Measurements from ENCODE around the gene CST4. TPM values are rescaled to one million over a fixed set of nuclear protein-coding genes. Genes with fewer than 3 reads are reported as not detected.
"Not testable (repeated sequence)": the region's sequence is repeated elsewhere in the genome, so short reads cannot be mapped to it uniquely, and the experiment has no call there.

The CST4 gene
- total RNA-seq, 1 donor from 2014 or later: not detected

DNA sequence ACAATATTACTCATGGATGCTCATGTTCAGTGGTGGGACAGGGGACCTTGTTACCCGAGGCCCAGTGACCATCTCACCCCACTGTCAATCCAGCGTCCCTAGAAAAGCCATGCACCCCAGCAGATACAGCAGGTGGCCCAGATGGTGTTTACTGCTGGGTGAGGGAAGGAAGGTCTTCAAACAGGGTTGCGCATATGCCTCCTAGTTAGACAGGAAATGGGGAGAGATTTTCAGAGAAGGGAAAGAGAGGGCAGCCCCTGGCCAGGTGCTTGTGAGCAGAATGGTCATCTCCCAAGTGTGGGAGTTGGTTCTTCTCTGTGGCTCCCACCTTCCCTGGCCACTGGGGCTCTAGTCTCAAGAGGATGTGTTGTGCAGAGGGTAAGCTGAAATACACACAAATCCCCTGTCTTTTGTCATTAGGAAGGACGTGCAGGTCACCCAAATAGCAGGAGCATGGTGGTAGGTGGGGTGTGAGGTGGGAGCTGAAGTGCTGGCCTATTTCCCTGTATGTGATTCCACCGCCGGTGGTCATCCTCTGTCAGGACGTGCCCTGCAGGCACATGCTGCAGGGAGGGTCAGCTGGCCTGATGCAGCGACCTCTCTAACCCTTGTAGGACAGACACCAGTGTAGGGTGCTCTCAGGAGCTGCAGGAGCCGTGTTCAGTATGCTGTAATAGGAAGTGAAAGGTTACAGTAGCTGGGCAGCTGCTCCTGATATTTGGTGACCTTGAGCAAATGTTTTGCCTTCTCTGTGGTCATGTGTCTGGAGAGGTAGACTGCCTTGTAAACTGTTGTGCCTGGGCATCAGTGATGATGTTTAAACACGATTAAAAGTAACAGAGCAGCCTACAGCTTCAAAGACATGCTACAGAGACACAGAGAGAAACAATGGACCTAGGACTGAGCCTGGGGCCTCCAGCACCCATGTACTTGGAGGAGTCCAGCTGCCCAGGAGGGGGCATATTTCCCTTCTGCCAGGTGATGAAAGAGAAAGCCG, 47.9 kb downstream of the CST4 start:
- DNase-seq: no peak

DNA sequence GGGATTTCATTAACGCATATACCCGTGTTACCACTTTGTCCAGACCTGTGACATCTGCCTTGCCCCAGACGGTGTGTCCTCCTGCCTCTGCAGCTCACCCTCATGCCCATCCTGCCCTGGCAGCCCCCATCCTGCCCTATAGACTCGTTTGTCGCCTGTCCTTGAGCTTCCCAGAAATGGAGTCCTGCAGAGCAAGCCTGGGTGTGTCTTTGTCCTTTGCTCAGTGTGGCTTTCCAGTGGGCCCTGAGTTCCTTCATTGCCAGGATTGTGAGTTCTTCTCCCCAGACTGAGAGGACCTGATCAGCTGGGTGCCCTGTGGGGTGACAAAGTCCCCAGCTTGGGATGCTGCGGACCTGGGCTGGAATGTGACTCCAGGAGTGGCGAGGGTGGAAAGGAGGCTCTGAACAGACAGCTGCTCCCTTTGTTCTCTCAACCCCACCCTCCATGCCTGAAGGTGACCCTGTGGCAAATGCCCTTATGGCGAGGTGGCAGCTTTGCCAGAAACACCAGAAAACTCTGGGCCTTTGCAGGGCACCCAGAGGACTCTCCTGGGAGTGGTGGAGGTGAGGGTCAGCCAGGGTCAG, 48.7 kb downstream of the CST4 start:
- no peak for DNase-seq

DNA sequence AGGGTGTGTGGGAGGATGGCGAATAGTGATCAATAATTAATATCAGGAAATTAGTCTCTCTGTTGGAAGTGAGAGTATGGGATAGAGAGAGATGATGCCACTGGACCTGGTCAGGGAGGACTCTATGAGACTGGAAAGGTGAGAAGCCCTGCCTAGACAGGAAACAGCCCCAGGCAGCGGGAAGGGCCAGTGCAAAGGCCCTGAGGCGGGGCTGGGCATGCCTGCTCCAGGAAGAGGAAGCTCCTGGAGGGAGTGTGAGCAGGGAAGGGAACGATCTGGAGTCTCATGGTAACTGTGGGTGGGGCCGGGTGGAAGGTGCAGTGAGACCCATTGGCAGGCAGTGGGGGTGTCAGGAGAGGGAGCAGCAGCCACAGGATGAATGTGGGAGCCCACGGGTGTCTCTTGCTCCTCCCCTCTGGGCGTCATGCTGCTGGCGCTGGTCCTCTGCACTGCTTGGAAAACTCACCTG, 49.3 kb downstream of the CST4 start:
- DNase-seq: no peak

DNA sequence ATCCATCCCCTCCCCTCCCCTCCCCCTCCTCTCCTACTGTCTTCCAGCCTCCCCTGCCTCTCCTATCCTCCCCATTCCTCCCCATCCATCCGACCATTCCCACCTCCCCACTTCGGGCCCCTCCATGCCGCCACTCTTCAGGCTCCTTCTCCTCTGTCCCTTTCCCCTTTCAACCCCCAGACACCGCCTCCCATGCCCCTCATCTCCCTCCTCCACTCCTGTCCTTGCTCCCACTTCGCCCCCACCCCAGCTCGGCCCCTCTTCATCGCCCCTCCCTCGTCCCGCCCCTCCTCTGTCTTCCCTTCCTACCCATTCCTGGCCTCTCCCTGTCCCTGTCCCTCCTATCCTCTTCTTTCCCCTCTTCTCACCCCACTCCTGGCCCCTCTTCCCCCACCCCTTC, 50.5 kb downstream of the CST4 start:
- no peak for DNase-seq

DNA sequence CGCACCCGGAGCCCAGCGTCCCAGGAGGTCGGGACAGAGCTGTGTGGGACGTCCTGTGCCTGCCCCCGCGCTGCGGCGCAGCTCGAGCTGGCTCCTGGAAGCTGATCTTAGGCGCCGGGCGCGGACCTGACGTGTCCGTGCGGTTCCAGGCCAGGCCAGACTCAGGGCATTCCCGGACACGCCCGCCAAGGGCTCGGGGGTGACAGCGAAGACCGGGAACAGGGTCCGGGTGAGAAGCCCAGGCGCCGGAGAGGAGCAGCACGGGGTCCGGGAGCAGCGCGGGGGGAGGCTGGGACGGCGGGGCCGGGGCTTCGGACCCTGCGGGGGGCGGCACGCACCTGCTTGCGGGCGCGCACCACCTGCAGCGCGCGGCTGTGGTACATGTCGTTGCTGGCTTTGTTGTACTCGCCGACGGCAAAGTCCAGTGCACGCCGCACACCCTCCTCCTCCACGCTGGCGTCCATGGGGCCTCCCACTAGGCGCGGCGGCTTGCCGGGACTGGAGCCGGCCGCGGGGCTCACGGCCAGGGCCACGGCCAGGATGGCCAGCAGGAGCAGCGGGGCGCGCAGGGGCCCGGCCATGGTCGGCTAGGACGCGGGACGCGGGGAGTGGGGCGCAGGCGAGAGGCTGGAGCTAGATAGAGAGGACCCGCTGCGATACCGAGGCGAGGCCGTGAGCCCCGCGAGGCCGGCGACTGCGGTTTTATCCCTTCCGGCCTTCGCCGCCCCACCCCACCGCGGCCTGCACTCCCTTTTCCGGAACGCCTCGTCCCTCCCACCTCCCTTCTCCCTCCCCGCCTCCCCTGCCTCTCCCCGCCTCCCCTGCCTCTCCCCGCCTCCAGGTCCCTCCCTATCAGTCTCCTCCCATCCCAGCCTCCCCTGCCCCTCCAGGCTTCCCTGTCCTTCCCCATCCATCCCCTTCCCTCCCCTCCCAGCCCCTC, 51.3 kb downstream of the CST4 start, which contains the start of gene CST3:
Gene CST3 (minus strand): TSS at position 674 of the 940 bp plus-strand sequence. CDS start 93 bp downstream, at position 581.
- peak; percentile 56 for DNase-seq

DNA sequence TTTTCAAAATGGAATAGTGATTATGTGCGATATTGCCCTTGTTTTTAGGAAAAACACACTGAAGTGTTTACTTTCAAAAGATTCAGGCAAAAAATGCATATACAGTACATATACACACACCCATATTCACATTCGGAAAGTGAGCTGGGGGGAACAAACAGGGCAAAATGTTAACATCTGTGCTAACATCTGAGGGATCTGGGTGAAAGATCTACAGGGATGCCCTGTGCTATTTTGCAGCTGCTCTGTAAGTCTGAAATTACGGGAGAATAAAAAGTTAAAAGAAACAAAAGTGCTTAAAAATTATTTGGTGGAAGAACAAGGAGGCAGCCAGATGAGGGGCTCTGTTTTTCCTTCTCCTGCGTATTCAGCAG, 51.9 kb downstream of the CST4 start:
- DNase-seq: no peak

DNA sequence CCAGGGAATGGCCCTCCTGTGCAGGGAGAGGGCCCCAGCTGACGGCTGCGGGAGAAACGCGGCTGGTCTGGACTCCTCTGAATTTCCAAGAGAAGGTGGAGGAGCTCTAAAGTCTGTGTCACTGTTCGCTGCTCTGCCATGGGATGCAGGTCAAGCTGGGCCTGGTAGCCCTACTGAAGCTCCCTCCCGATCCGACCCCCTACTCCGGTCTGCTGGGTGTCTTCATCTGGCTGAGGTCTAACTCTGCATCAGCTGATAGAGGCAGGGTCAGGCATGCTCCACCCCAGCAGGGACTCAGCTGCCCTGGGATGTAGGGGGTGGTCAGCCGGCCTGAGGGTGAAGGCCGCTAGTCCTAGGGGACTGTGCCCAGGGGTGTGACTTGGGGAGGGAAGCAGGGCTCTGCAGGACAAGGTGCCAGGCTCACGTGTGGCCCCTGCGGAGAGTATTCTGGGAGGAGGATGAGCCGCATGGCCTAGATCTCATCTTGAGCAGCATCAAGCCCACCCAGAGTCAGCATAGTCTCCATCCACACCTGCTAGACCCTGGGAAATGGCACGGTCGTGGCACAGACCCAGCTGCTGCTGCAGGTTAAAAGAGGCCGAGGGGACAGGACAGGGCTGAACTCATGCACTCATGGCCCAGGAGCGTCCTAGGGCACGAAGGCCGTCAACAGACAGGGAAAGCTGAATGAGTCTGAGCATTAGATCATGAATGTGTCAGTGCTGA, 52.5 kb downstream of the CST4 start:
- no peak for DNase-seq

DNA sequence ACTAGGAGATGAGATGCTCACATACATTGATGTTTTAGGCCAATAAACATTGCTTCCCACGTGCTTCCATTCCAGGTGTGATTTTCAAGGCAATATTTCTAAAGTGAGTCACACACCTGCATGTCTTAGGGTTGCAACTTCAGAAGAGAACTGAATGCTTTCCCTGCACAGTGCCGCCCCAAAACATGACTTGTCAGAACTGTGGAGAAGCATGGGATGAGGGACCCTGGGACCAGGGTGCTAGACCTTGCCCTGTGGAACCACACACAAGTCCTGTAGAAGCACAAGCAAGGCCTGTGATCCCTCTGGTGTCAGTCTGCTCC, 53.1 kb downstream of the CST4 start:
- DNase-seq: not testable (repeated sequence)

Small RNAs within 50 kb of the gene (small RNA-seq; reads per million reads assigned to genes)
- gene CST2P1: not detected

Other genes with a start within 250 kb of the CST4 start
- gene CSTL1, start 249.4 kb downstream of the CST4 start, total RNA-seq: not detected
- not detected for gene CST11, start 236.2 kb downstream of the CST4 start, total RNA-seq
- gene CST8, start 197.9 kb downstream of the CST4 start, total RNA-seq: not detected
- gene CST9L, start 120.6 kb downstream of the CST4 start, total RNA-seq: not detected
- not detected for gene CST9, start 83.1 kb downstream of the CST4 start, total RNA-seq
- 104 TPM for gene CST3, start 51.1 kb downstream of the CST4 start, total RNA-seq
- not detected for gene CST1, start 61.9 kb upstream of the CST4 start, total RNA-seq
- not detected for gene CST2, start 137.7 kb upstream of the CST4 start, total RNA-seq
- gene CST5, start 190.7 kb upstream of the CST4 start, total RNA-seq: not detected

All from occipital lobe (tissue), 3 donors.